Ascending aorta (tissue), 2 donors: ENCODE data around the gene FYTTD1. TPM values are rescaled to one million over a fixed set of nuclear protein-coding genes. Genes with fewer than 3 reads are reported as not detected.
A peak's percentile ranks its signal among the peaks of the same experiment; 100 is the strongest.

Experiments
- DNase-seq, 2 donors: peaks; one replicate each; pipeline ENCODE4 v3.0.0-alpha.2; 2019; ENCODE audit warnings: low spot score in 2 of 2
- H3K27ac ChIP-seq, 2 donors: fragments of 200-600 bp; sonication (generic); one replicate each; pipeline ENCODE4 v1.5.1; 2016 to 2017; ENCODE audit warnings: mild to moderate bottlenecking in 1 of 2
- H3K27me3 ChIP-seq: fragments of 200-600 bp; sonication (generic); one replicate; pipeline ENCODE4 v1.5.1; 2017
- H3K36me3 ChIP-seq, 2 donors: fragments of 200-600 bp; sonication (generic); one replicate each; pipeline ENCODE4 v1.5.1; 2016
- H3K4me1 ChIP-seq, 2 donors: fragments of 200-600 bp; sonication (generic); one replicate each; pipeline ENCODE4 v1.5.1; 2016 to 2017; ENCODE audit warnings: mild to moderate bottlenecking in 1 of 2
- H3K4me3 ChIP-seq, 2 donors: fragments of 200-600 bp; sonication (generic); one replicate each; pipeline ENCODE4 v1.5.1; 2016 to 2017; ENCODE audit warnings: mild to moderate bottlenecking in 1 of 2
- H3K9me3 ChIP-seq, 2 donors: fragments of 200-600 bp; sonication (generic); one replicate each; pipeline ENCODE4 v1.5.1; 2016
- intact Hi-C: fragments of 100-400 bp; cut with DNase I; formaldehyde crosslinking; loops from one replicate; pipeline ENCODE4 v1.15.1; 2023
- total RNA-seq: library from RNA; depleted of rRNA; stranded (reverse); fragments of >200 nt; gene quantifications from one replicate; pipeline ENCODE4 v1.1.0, GENCODE V29; 2016
- TF ChIP-seq, protein P1 (sequence below), 3 experiments: fragments of 200-600 bp in 2 of 3; fragments of 450-650 bp in 1 of 3; sonication (generic) in 2 of 3; IDR thresholded peaks; one replicate each; pipeline ENCODE4 v1.5.1; 2016 to 2019; ENCODE audit warnings: antibody characterized with exemption in 3 of 3, mild to moderate bottlenecking in 1 of 3, moderate library complexity in 1 of 3

The FYTTD1 gene
- total RNA-seq, 1 donor from 2014 or later: 14.0 TPM

DNA sequence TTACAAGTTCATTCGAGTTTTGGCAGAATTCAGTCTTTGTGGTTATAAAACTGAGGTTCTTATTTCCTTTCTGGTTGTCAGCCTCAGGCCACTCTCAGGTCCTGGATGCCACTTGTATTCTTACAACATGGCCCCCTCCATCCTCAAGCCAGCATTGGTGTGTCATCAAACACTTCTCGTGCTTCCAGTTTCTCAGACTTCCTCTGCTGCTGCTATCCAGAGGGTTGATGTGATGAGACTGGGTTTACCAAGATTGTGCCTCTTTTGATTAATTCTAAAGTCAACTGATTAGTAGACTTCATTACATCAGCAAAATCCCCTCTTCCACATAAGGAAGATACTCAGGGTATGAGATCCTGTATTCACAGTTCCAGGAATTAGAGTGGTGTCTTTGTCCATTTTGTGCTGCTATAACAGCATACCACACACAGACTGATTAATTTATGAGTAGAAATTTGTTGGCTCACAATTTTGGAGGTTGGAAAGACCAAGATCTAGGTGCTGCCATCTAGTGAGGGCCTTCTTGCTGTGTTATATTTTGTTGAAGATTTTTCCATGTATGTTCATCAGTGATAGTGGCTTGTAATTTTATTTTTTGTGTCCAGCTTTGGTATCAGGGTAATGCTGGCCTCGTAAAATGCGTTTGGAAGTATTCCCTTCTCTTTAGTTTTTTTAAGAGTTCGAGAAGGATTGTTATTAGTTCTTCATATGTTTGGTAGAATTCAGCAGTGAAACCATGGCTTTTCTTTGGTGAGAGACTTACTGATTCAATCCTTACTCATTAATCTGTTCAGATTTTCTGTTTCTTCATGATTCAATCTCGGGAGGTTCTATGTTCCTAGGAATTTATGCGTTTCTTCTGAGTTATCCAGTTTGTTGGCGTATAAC, 52.5 kb downstream of the FYTTD1 start:
- Histone ChIP-seq H3K9me3 (no peaks in the 10 kb centered on the region), H3K4me3 (no peak overlapping the region), H3K27ac (peak overlapping the region; percentile 29 to 31), H3K36me3 (no peaks in the 10 kb centered on the region), H3K27me3 (no peaks in the 10 kb centered on the region), H3K4me1 (peaks cover 4 to 30% of the 10 kb centered on the region in 2 donors)
- TF ChIP-seq, protein P1, sequence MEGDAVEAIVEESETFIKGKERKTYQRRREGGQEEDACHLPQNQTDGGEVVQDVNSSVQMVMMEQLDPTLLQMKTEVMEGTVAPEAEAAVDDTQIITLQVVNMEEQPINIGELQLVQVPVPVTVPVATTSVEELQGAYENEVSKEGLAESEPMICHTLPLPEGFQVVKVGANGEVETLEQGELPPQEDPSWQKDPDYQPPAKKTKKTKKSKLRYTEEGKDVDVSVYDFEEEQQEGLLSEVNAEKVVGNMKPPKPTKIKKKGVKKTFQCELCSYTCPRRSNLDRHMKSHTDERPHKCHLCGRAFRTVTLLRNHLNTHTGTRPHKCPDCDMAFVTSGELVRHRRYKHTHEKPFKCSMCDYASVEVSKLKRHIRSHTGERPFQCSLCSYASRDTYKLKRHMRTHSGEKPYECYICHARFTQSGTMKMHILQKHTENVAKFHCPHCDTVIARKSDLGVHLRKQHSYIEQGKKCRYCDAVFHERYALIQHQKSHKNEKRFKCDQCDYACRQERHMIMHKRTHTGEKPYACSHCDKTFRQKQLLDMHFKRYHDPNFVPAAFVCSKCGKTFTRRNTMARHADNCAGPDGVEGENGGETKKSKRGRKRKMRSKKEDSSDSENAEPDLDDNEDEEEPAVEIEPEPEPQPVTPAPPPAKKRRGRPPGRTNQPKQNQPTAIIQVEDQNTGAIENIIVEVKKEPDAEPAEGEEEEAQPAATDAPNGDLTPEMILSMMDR (IDR thresholded peaks at IDR 0.05): peak in 1 of 3 experiments; percentile 31
- intact Hi-C loops: no loop called here
- DNase-seq: no peak

DNA sequence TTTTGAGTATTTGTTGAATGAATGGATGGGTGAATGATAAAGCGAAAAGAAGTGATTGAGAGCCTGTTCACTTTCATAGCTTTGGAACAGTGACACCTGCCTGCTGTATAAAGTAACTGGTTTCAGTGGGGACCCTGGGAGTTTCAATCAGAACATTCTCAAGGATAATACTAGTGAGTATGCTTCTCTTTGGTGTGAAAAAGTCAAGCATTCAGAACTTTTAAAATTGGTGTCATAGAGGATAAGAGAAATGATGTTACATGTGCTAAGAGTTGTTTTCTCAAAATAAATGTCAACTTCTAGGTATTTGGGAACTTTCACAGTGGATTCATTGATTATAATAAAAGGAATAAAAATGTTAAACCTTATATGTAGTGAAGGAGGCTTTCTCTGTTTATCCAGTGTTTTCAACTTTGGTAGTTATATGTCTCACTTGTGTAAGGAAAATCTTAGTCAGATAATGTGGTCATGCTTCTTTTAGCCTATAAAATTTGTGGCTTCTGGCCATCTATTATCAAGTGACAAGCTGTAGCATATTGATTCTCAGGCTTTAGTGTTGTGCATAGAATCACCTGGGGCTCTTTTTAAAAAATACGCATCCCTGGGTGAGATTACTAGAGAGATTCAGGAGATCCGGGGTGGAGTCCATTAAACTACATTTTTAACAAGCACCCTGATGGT, 53.2 kb downstream of the FYTTD1 start:
- intact Hi-C loops: no loop called here
- peaks cover 4 to 31% of the 10 kb centered on the region in 2 donors for H3K4me1 ChIP-seq
- no peak overlapping the region for H3K27ac ChIP-seq
- no peaks in the 10 kb centered on the region for H3K9me3 ChIP-seq
- no peak for DNase-seq
- no peak overlapping the region for H3K4me3 ChIP-seq
- TF ChIP-seq, protein P1 (IDR thresholded peaks at IDR 0.05): peak in 1 of 3 experiments; percentile 6
- H3K36me3 ChIP-seq: no peaks in the 10 kb centered on the region
- no peaks in the 10 kb centered on the region for H3K27me3 ChIP-seq

DNA sequence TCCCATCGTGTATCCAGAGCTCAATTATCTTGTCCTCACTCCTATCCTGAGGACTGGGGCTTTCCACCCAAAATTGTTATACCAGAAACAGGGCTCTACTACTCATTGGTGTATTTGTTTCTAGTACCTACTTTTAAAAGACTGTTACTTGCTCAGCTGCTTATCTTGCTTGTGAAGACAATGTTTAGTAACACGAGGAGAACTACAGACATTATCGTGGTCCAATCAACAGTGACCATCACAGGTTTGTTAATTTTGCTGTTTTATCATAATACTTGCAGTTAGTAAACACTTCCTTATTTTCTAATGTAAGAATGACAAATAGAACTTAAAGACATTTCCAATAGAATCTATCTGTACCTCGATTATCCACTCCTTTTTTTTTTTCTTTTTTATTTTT, 54.8 kb downstream of the FYTTD1 start:
- no peaks in the 10 kb centered on the region for H3K27me3 ChIP-seq
- no peak for DNase-seq
- H3K9me3 ChIP-seq: no peaks in the 10 kb centered on the region
- intact Hi-C loops: no loop called here
- peaks cover 9 to 32% of the 10 kb centered on the region in 2 donors for H3K4me1 ChIP-seq
- H3K4me3 ChIP-seq: no peak overlapping the region
- TF ChIP-seq, protein P1 (IDR thresholded peaks at IDR 0.05): no peak
- H3K27ac ChIP-seq: no peak overlapping the region
- no peaks in the 10 kb centered on the region for H3K36me3 ChIP-seq

DNA sequence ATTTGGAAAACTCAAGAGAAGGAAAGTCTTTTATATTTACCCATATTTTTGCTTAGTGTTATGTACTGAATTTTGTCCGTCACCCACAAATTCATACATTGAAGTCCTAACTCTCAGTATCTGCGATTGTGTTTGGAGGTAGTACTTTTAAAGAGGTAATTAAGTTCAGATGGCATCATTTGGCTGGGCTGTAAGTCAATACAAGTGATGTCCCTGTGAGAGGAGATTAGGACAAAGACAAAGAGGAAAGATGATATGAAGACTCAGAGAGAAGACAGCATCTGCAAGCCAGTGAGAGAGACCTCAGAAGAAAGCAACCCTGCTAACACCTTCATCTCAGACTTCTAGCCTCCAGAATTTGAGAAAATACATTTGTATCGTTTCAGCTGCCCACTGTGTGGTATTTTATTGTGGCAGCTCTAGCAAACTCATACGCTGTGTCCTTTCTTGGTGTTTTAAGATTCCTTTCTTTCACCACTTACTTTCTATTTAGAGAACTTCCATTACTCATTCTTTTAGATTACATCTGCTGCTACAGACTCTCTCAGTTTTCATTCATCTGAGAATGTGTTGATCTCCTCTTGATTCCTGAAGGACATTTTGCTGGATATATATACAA, 58.4 kb downstream of the FYTTD1 start:
- TF ChIP-seq, protein P1 (IDR thresholded peaks at IDR 0.05): no peak
- Histone ChIP-seq H3K36me3 (no peaks in the 10 kb centered on the region), H3K4me1 (peaks cover 6 to 33% of the 10 kb centered on the region in 2 donors), H3K9me3 (no peaks in the 10 kb centered on the region), H3K4me3 (no peak overlapping the region), H3K27me3 (no peaks in the 10 kb centered on the region), H3K27ac (peak overlapping the region; percentile 71 to 74)
- DNase-seq: no peak
- intact Hi-C loops: no loop called here

DNA sequence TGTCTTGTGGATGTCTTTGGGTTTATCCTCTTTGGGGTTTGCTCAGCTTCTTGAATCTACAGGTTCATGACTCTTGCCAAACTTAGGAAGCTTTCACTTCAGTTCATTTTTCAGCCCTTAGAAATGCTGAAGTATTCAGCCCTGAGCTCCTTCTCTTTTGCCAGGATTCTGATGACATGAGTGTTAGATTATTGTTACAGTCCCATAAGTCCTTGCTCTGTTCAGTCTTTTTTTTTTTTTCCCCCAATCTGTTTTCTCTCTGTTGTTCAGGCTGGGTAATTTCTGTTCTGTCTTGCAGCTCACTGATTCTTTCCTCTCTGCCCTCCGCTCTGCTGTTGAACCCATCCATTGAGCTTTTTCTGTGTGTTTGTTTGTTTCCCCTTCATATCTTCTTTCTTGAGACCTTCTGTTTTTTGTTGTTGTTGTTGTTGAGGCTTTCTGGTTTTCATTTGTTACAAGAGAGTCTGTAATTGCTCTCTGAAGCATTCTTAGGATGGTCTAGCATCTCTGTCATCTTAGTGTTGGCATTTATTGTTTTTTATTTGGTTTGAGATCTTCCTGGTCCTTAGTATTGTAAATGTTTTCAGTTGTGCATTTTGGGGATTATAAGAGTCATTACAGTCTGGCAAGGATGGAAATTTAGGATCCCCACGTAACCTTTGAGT, 59.8 kb downstream of the FYTTD1 start:
- intact Hi-C loops: loop anchor here (1.0 kb wide), 1 partner anchor 18 kb away; the partner anchor contains the start of gene LRCH3
- DNase-seq: no peak
- TF ChIP-seq, protein P1 (IDR thresholded peaks at IDR 0.05): no peak
- no peaks in the 10 kb centered on the region for H3K9me3 ChIP-seq
- peaks cover 6 to 33% of the 10 kb centered on the region in 2 donors for H3K4me1 ChIP-seq
- peak overlapping the region in 1 of 2 donors; percentile 7 for H3K4me3 ChIP-seq
- H3K27ac ChIP-seq: peak overlapping the region; percentile 71 to 74
- H3K27me3 ChIP-seq: no peaks in the 10 kb centered on the region
- no peaks in the 10 kb centered on the region for H3K36me3 ChIP-seq
